SK-N-MC (cell line): ENCODE data around the gene PAN2.

Experiments
- EZH2 ChIP-seq: fragments of 200-600 bp; sonication (generic); IDR thresholded peaks from one replicate; pipeline ENCODE4 v1.6.1; 2017; ENCODE audit warnings: antibody characterized with exemption
- POLR2AphosphoS5 ChIP-seq: IDR thresholded peaks from 2 replicates; pipeline ENCODE4 v1.6.1; 2012; ENCODE audit warnings: mild to moderate bottlenecking, low read depth, low read length, borderline replicate concordance

GRCh38 chr12:56358836-56359532 lies 25.2 kb upstream of the PAN2 start:
- TF ChIP-seq POLR2AphosphoS5, result no peak
- TF ChIP-seq EZH2, result no peak
